ENCODE results near the gene BANK1.

DNA sequence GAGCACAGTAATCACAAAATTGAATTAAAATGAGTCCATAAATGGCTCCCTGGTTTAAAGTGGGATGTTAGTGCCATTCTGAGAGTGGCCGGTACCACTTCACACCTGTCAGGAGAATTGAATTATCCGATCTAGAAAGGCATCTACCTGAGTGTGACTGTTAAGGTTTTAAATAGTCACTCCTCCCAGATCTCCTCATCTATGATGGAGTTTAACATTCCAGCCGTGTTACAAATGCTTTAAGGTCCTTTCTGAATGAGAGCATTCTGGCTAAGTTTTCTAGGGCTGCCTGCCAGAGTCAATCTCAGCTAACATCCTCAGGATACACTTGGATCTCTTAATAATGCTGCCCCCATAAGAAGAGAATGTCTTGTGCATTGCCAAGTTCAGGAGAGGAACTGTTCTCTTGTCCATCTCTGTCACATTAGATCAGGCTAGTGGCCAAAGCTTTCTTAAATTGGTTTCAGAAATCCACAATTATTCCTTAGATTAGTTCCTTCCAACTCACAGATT lies 323.6 kb downstream of the BANK1 start:
- no peak for TF ChIP-seq ARNTL (CRISPR knock-in tag; IDR thresholded peaks at IDR 0.05; ENCODE audit: borderline replicate concordance, low read depth)
- TF ChIP-seq, protein P1, sequence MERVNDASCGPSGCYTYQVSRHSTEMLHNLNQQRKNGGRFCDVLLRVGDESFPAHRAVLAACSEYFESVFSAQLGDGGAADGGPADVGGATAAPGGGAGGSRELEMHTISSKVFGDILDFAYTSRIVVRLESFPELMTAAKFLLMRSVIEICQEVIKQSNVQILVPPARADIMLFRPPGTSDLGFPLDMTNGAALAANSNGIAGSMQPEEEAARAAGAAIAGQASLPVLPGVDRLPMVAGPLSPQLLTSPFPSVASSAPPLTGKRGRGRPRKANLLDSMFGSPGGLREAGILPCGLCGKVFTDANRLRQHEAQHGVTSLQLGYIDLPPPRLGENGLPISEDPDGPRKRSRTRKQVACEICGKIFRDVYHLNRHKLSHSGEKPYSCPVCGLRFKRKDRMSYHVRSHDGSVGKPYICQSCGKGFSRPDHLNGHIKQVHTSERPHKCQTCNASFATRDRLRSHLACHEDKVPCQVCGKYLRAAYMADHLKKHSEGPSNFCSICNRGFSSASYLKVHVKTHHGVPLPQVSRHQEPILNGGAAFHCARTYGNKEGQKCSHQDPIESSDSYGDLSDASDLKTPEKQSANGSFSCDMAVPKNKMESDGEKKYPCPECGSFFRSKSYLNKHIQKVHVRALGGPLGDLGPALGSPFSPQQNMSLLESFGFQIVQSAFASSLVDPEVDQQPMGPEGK (CRISPR knock-in tag; IDR thresholded peaks at IDR 0.05; ENCODE audit: borderline replicate concordance), result no peak
- TF ChIP-seq TOX (CRISPR knock-in tag; IDR thresholded peaks at IDR 0.05; ENCODE audit: borderline replicate concordance), result no peak
- TF ChIP-seq TCF4 (CRISPR knock-in tag; IDR thresholded peaks at IDR 0.05; ENCODE audit: borderline replicate concordance), result no peak
- TF ChIP-seq ISL1 (CRISPR knock-in tag; IDR thresholded peaks at IDR 0.05), result no peak
- TF ChIP-seq ZNF70 (CRISPR knock-in tag; IDR thresholded peaks at IDR 0.05), result no peak
